Measurements from ENCODE around the gene SHFL. TPM values are rescaled to one million over a fixed set of nuclear protein-coding genes. Genes with fewer than 3 reads are reported as not detected.

Gene SHFL
- total RNA-seq, 2 donors from 2014 or later = 15.1 to 21.3 TPM

DNA sequence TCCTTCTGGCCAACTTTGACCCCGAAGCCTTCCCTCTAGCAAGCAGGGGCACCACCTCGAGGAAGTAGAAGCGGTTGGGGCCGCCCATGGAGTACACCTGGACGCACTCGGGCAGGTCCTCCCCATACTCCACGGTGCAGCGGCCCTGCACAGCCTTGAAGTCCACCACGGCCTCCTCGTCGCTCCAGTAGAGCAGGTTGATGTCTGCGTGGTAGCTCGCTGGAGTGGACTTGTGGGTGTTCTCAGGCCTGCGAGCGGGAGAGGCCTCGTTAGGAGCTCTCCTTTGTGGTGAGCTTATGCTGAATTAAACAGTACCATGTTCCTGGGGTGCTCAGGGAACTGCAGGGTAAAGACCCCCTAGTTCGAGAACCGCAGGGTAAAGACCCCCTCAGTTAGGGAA is 55.9 kb downstream of the SHFL start:
- H3K36me3 ChIP-seq = peaks cover 26% of the 10 kb centered on the region
- no peaks in the 10 kb centered on the region for H3K4me1 ChIP-seq
- peak overlapping the region; percentile 1 for H3K27ac ChIP-seq
- no peaks in the 10 kb centered on the region for H3K27me3 ChIP-seq
- H3K9ac ChIP-seq (ENCODE audit: low read depth in 2 of 2, low read length in 2 of 2) = peak overlapping the region in 1 of 2 donors; percentile 18
- intact Hi-C loops (cut with DNase I) = no loop called here
- no peak for DNase-seq
- no peak overlapping the region for H3K4me3 ChIP-seq
- H3K9me3 ChIP-seq = no peaks in the 10 kb centered on the region
- TF ChIP-seq CTCF (IDR thresholded peaks at IDR 0.05) = no peak

Small RNA genes within 50 kb of the gene (microRNA-seq; reads per million reads assigned to microRNA genes)
- gene MIR5589 = not detected

Other genes starting within 250 kb of the SHFL start
- gene OLFM2, start 149.8 kb upstream of the SHFL start, total RNA-seq = 1 to 10 TPM; 1.2 to 1.9 TPM
- gene COL5A3, start 75.8 kb upstream of the SHFL start, total RNA-seq = 1 to 10 TPM; 2.4 to 5.5 TPM
- under 1 TPM in 1 of 2 donors, not detected in 1; 0.24 TPM for gene RDH8, start 72.8 kb upstream of the SHFL start, total RNA-seq
- gene ANGPTL6, start 16.4 kb downstream of the SHFL start, total RNA-seq = under 1 TPM in 1 of 2 donors, not detected in 1; 0.21 TPM
- 10 to 100 TPM; 21.6 to 53.8 TPM for gene PPAN, start 20.0 kb downstream of the SHFL start, total RNA-seq
- 10 to 100 TPM in 1 of 2 donors, 1 to 10 TPM in 1; 7.6 to 16.7 TPM for gene P2RY11, start 25.4 kb downstream of the SHFL start, total RNA-seq
- gene EIF3G, start 33.6 kb downstream of the SHFL start, total RNA-seq = 100 to 1,000 TPM; 141 to 202 TPM
- gene DNMT1, start 108.6 kb downstream of the SHFL start, total RNA-seq = 100 to 1,000 TPM in 1 of 2 donors, 10 to 100 TPM in 1; 36.3 to 139 TPM
- gene S1PR2, start 145.0 kb downstream of the SHFL start, total RNA-seq = 1 to 10 TPM; 2.4 to 5.2 TPM
- gene MRPL4, start 165.9 kb downstream of the SHFL start, total RNA-seq = 100 to 1,000 TPM in 1 of 2 donors, 10 to 100 TPM in 1; 48.9 to 116 TPM
- gene ICAM1, start 184.8 kb downstream of the SHFL start, total RNA-seq = 10 to 100 TPM in 1 of 2 donors, 1 to 10 TPM in 1; 3.5 to 13.1 TPM
- gene ICAM4, start 200.6 kb downstream of the SHFL start, total RNA-seq = under 1 TPM; 0.19 to 0.37 TPM
- 1 to 10 TPM in 1 of 2 donors, under 1 TPM in 1; 0.74 to 1.3 TPM for gene ICAM5, start 203.6 kb downstream of the SHFL start, total RNA-seq
- 1 to 10 TPM in 1 of 2 donors, under 1 TPM in 1; 0.96 to 5.1 TPM for gene ZGLP1, start 223.5 kb downstream of the SHFL start, total RNA-seq
- 10 to 100 TPM; 10.7 to 19.8 TPM for gene FDX2, start 229.7 kb downstream of the SHFL start, total RNA-seq
- 100 to 1,000 TPM in 1 of 2 donors, 10 to 100 TPM in 1; 67.1 to 101 TPM for gene RAVER1, start 247.2 kb downstream of the SHFL start, total RNA-seq